ENCODE measurements around the gene IKZF2. TPM values are rescaled to one million over a fixed set of nuclear protein-coding genes. Genes with fewer than 3 reads are reported as not detected.

Gene IKZF2
- total RNA-seq: 10 to 100 TPM; 13.0 to 51.4 TPM
- 1 to 10 TPM; 1.3 to 1.5 TPM for polyA plus RNA-seq
- long read RNA-seq, donor 1: 0 reads
- long read RNA-seq, donor 2: 0 reads
- long read RNA-seq, donor 3, partial matches to known transcripts: 0 of 1 reads
- long read RNA-seq, donor 3, other reads (novel, unspliced or antisense): 0 of 1 reads
- long read RNA-seq, donor 4: 0 reads
- long read RNA-seq, donor 5, partial matches to known transcripts: 0 of 2 reads
- long read RNA-seq, donor 5, other reads (novel, unspliced or antisense): 0 of 2 reads

GRCh38 chr2:213151437-213152064 is at the start of gene IKZF2:
TSS of gene IKZF2 (minus strand) at chr2:213151612. CDS start at chr2:213148629, 2,983 bp downstream.
- ATAC-seq (ENCODE audit: insufficient read depth, low FRiP score) (peak; percentile 90), DNase-seq (peak; percentile 85 to 96 (median 86))
- H3K27me3 ChIP-seq (ENCODE audit: control insufficient read depth in 3 of 3, insufficient read depth in 3 of 3, low read length in 2 of 3): no peaks in the 10 kb centered on the region
- peak within 1 kb of the TSS; percentile 84 for H3K4me3 ChIP-seq
- H3K36me3 ChIP-seq (ENCODE audit: control insufficient read depth in 4 of 4, insufficient read depth in 4 of 4, low read length in 4 of 4): no peaks in the 10 kb centered on the region
- no peaks in the 10 kb centered on the region for H3K9me3 ChIP-seq (ENCODE audit: control insufficient read depth in 4 of 4, insufficient read depth in 3 of 4, low read length in 3 of 4)
- no peak for TF ChIP-seq CTCF (IDR thresholded peaks at IDR 0.05; ENCODE audit: control extremely low read depth, extremely low read depth)
- peaks cover 0 to 8% (median 0%) of the 10 kb centered on the region in 5 donors for H3K4me1 ChIP-seq (ENCODE audit: control insufficient read depth in 5 of 5, insufficient read depth in 5 of 5, low read length in 5 of 5)
- H3K27ac ChIP-seq (ENCODE audit: low read depth in 1 of 2, low read length in 1 of 2): peak within 1 kb of the TSS; percentile 93 to 96
- WGBS, 2 donors: 0 to 1% methylated on average over 21 to 87 of the region's 87 CpGs
- H3K9ac ChIP-seq (ENCODE audit: insufficient read depth in 1 of 2, low read length in 2 of 2): peak within 1 kb of the TSS in 1 of 2 donors; percentile 90

- Histone ChIP-seq H3K27ac (ENCODE audit: low read depth in 1 of 2, low read length in 1 of 2) (no peak overlapping the region), H3K36me3 (ENCODE audit: control insufficient read depth in 4 of 4, insufficient read depth in 4 of 4, low read length in 4 of 4) (no peaks in the 10 kb centered on the region), H3K4me3 (no peak overlapping the region), H3K27me3 (ENCODE audit: control insufficient read depth in 3 of 3, insufficient read depth in 3 of 3, low read length in 2 of 3) (no peaks in the 10 kb centered on the region), H3K9ac (ENCODE audit: insufficient read depth in 1 of 2, low read length in 2 of 2) (no peak overlapping the region), H3K9me3 (ENCODE audit: control insufficient read depth in 4 of 4, insufficient read depth in 3 of 4, low read length in 3 of 4) (no peaks in the 10 kb centered on the region), H3K4me1 (ENCODE audit: control insufficient read depth in 5 of 5, insufficient read depth in 5 of 5, low read length in 5 of 5) (no peaks in the 10 kb centered on the region)
- ATAC-seq (ENCODE audit: insufficient read depth, low FRiP score) (no peak), DNase-seq (no peak)
- no peak for TF ChIP-seq CTCF (IDR thresholded peaks at IDR 0.05; ENCODE audit: control extremely low read depth, extremely low read depth)
These were observed 48.5 kb upstream of the IKZF2 start for GRCh38 chr2:213199871-213200270.

GRCh38 chr2:213189001-213189899 is 37.8 kb upstream of the IKZF2 start:
- Histone ChIP-seq H3K9me3 (ENCODE audit: control insufficient read depth in 4 of 4, insufficient read depth in 3 of 4, low read length in 3 of 4) (no peaks in the 10 kb centered on the region), H3K27me3 (ENCODE audit: control insufficient read depth in 3 of 3, insufficient read depth in 3 of 3, low read length in 2 of 3) (no peaks in the 10 kb centered on the region), H3K4me3 (no peak overlapping the region), H3K36me3 (ENCODE audit: control insufficient read depth in 4 of 4, insufficient read depth in 4 of 4, low read length in 4 of 4) (no peaks in the 10 kb centered on the region), H3K4me1 (ENCODE audit: control insufficient read depth in 5 of 5, insufficient read depth in 5 of 5, low read length in 5 of 5) (no peaks in the 10 kb centered on the region), H3K9ac (ENCODE audit: insufficient read depth in 1 of 2, low read length in 2 of 2) (no peak overlapping the region), H3K27ac (ENCODE audit: low read depth in 1 of 2, low read length in 1 of 2) (no peak overlapping the region)
- ATAC-seq (ENCODE audit: insufficient read depth, low FRiP score): no peak
- WGBS, 2 donors: 54 to 62% methylated on average over 16 of the region's 16 CpGs
- DNase-seq: peak in 2 of 3 donors; percentile 15 to 41
- no peak for TF ChIP-seq CTCF (IDR thresholded peaks at IDR 0.05; ENCODE audit: control extremely low read depth, extremely low read depth)

All from lung (tissue), 16 donors.